ENCODE data around the gene SLC39A11. TPM values are rescaled to one million over a fixed set of nuclear protein-coding genes. Genes with fewer than 3 reads are reported as not detected.

Gene SLC39A11
- total RNA-seq, 2 experiments from 2014 or later, result 25.6 to 51.5 TPM

DNA sequence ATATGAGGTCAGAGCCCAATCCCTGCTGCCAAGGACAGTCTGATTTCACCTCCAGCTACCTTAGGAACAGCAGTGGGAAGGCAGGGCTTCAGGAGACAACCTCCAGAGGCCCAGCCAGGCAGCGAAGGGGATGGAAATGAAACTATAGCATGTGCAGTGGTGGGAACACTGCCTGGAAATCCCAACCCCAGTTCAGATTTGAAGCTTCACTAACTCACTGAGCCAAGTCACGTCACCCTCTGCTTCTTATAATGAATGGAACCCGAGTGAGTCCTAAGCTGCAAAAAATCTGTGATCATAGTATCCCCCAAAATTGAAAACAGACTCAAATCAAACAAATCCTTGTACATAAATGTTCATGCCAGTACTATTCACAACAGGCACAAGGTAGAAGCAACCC, 36.0 kb upstream of the SLC39A11 start:
- Histone ChIP-seq H3K27ac (ENCODE audit: low read depth, low read length, poor library complexity, severe bottlenecking) (no peak overlapping the region), H2AFZ (ENCODE audit: low read length) (no peak overlapping the region), H3K4me1 (ENCODE audit: insufficient read depth, low read length, poor library complexity, severe bottlenecking) (peaks cover 13% of the 10 kb centered on the region), H3K4me3 (ENCODE audit: low read depth, low read length, poor library complexity, severe bottlenecking) (no peak overlapping the region), H3K4me2 (ENCODE audit: low read length) (no peak overlapping the region), H3K36me3 (ENCODE audit: insufficient read depth, low read length) (no peaks in the 10 kb centered on the region), H3K9me3 (ENCODE audit: low read length) (no peaks in the 10 kb centered on the region), H3K9me2 (ENCODE audit: insufficient read depth, low read length) (no peaks in the 10 kb centered on the region), H4K20me1 (ENCODE audit: insufficient read depth, low read length) (no peaks in the 10 kb centered on the region), H3K79me2 (ENCODE audit: insufficient read depth, low read depth, low read length) (no peaks in the 10 kb centered on the region)
- no TSS peak for BruUV-seq (replicated peaks)
- DNase-seq (ENCODE audit: low spot score), result no peak
- intact Hi-C loops (cut with micrococcal nuclease; ENCODE audit: unreplicated experiment), result no loop called here
- POLR2A ChIA-PET, result no interaction called here
- TF ChIP-seq EZH2phosphoT487 (IDR thresholded peaks at IDR 0.05; ENCODE audit: borderline replicate concordance, low read depth, low read length) (no peak), CTCF (conservative IDR thresholded peaks at IDR 0.05; ENCODE audit: low read length) (no peak)
- CTCF ChIA-PET (ENCODE audit: unreplicated experiment), result no interaction called here

- Histone ChIP-seq H3K4me2 (ENCODE audit: low read length) (no peak overlapping the region), H4K20me1 (ENCODE audit: insufficient read depth, low read length) (no peaks in the 10 kb centered on the region), H3K9me3 (ENCODE audit: low read length) (no peaks in the 10 kb centered on the region), H3K36me3 (ENCODE audit: insufficient read depth, low read length) (no peaks in the 10 kb centered on the region), H3K27ac (ENCODE audit: low read depth, low read length, poor library complexity, severe bottlenecking) (no peak overlapping the region), H3K4me1 (ENCODE audit: insufficient read depth, low read length, poor library complexity, severe bottlenecking) (peaks cover 2% of the 10 kb centered on the region), H3K79me2 (ENCODE audit: insufficient read depth, low read depth, low read length) (no peaks in the 10 kb centered on the region), H2AFZ (ENCODE audit: low read length) (no peak overlapping the region), H3K9me2 (ENCODE audit: insufficient read depth, low read length) (no peaks in the 10 kb centered on the region), H3K4me3 (ENCODE audit: low read depth, low read length, poor library complexity, severe bottlenecking) (no peak overlapping the region)
- ChIA-PET POLR2A (interaction anchor here (0.7 kb wide), 1 partner anchor 11 kb away, joined by 4 read pairs; no protein-coding TSS in a partner anchor), CTCF (ENCODE audit: unreplicated experiment) (interaction anchor here (0.9 kb wide), 1 partner anchor 15 kb away, joined by 5 read pairs; no protein-coding TSS in a partner anchor)
- TF ChIP-seq EZH2phosphoT487 (IDR thresholded peaks at IDR 0.05; ENCODE audit: borderline replicate concordance, low read depth, low read length), result no peak
- 0 out of 2 replicates have a peak, but pooled peaks have one; percentile 24 for TF ChIP-seq CTCF (conservative IDR thresholded peaks at IDR 0.05; ENCODE audit: low read length)
- no peak for DNase-seq (ENCODE audit: low spot score)
- intact Hi-C loops (cut with micrococcal nuclease; ENCODE audit: unreplicated experiment), result no loop called here
- BruUV-seq (replicated peaks), result no TSS peak
Observed at GRCh38 chr17:73126716-73127473, 34.4 kb upstream of the SLC39A11 start.

Measured in OCI-LY7 (cell line).